Caco-2 (cell line): ENCODE data around the gene TRIM72. TPM values are rescaled to one million over a fixed set of nuclear protein-coding genes. Genes with fewer than 3 reads are reported as not detected.
A peak's percentile ranks its signal among the peaks of the same experiment; 100 is the strongest.

ENCODE experiments used
- BruUV-seq: library from RNA; stranded (reverse); fragments of 400-500 nt; replicated peaks from 2 replicates; lab custom pipeline; 2021; lab: Mats Ljungman, UMichigan
- CTCF ChIA-PET: fragments of 300-600 bp; sonication (Branson Sonifier 250); formaldehyde crosslinking; loops from one replicate; lab custom pipeline; 2022; ENCODE audit warnings: antibody characterized with exemption; lab: Charles Lee
- POLR2A ChIA-PET: fragments of 300-600 bp; sonication (Branson Sonifier 250); formaldehyde crosslinking; loops from one replicate; lab custom pipeline; 2022; ENCODE audit warnings: antibody characterized with exemption; lab: Charles Lee
- DNase-seq, 2 experiments: peaks; one replicate each; pipeline versions ENCODE4 v3.0.0 to v3.0.0-alpha.2; 2020 to 2022
- H3K27me3 ChIP-seq: replicated peaks from 2 replicates; pipeline ENCODE4 v1.6.0; 2011; ENCODE audit warnings: low read length; ENCODE audit not compliant: control insufficient read depth, insufficient read depth
- H3K36me3 ChIP-seq: 2 replicates; pipeline ENCODE4 v1.5.1; 2011; ENCODE audit warnings: low read length; ENCODE audit not compliant: control insufficient read depth, insufficient read depth
- H3K4me1 ChIP-seq: fragments of 250-450 bp; sonication (Bioruptor Pico); 2 replicates; pipeline ENCODE4 v1.5.1; 2020; ENCODE audit warnings: mild to moderate bottlenecking
- H3K4me3 ChIP-seq: 2 replicates; pipeline ENCODE4 v1.5.1; 2011; ENCODE audit warnings: low read depth, mild to moderate bottlenecking, control low read depth, low read length
- H3K9me3 ChIP-seq: fragments of 250-450 bp; sonication (Bioruptor Pico); 2 replicates; pipeline ENCODE4 v1.5.1; 2020; ENCODE audit warnings: mild to moderate bottlenecking, moderate library complexity
- H3K27ac Mint-ChIP-seq: one replicate; pipeline ENCODE4 v1.8.0; 2022; ENCODE audit warnings: mixed read lengths; ENCODE audit not compliant: unreplicated experiment
- H3K27me3 Mint-ChIP-seq: one replicate; pipeline ENCODE4 v1.8.0; 2022; ENCODE audit warnings: mixed read lengths; ENCODE audit not compliant: insufficient read depth, unreplicated experiment
- H3K36me3 Mint-ChIP-seq: one replicate; pipeline ENCODE4 v1.8.0; 2022; ENCODE audit warnings: mild to moderate bottlenecking, mixed read lengths; ENCODE audit not compliant: insufficient read depth, unreplicated experiment
- H3K4me1 Mint-ChIP-seq: one replicate; pipeline ENCODE4 v1.8.0; 2022; ENCODE audit warnings: low read depth, mixed read lengths; ENCODE audit not compliant: unreplicated experiment
- H3K4me3 Mint-ChIP-seq: one replicate; pipeline ENCODE4 v1.8.0; 2022; ENCODE audit warnings: mild to moderate bottlenecking, moderate library complexity, mixed read lengths; ENCODE audit not compliant: unreplicated experiment
- H3K9me3 Mint-ChIP-seq: one replicate; pipeline ENCODE4 v1.8.0; 2022; ENCODE audit warnings: mixed read lengths; ENCODE audit not compliant: unreplicated experiment
- intact Hi-C: fragments of 100-400 bp; cut with micrococcal nuclease; formaldehyde crosslinking; loops from one replicate; pipeline ENCODE4 v1.10.0; 2022; ENCODE audit not compliant: unreplicated experiment
- total RNA-seq: library from RNA; stranded (reverse); gene quantifications from 2 replicates; pipeline ENCODE4 v1.2.3, GENCODE V29; 2022
- TF ChIP-seq, protein P1 (sequence below), 2 experiments: fragments of 200-600 bp in 1 of 2; IDR thresholded peaks; 1 replicate in 1 of 2; 2 replicates in 1 of 2; pipeline versions ENCODE4 v1.5.1 to v1.8.0; 2011 to 2022; ENCODE audit warnings: antibody characterized with exemption in 1 of 2, control low read depth in 1 of 2, inconsistent platforms in 1 of 2, low read depth in 1 of 2, low read length in 1 of 2, mild to moderate bottlenecking in 1 of 2, moderate library complexity in 1 of 2; ENCODE audit not compliant: insufficient read depth in 1 of 2, severe bottlenecking in 1 of 2, unreplicated experiment in 1 of 2

The TRIM72 gene
- total RNA-seq, 1 experiment from 2014 or later, result 0.07 TPM

DNA sequence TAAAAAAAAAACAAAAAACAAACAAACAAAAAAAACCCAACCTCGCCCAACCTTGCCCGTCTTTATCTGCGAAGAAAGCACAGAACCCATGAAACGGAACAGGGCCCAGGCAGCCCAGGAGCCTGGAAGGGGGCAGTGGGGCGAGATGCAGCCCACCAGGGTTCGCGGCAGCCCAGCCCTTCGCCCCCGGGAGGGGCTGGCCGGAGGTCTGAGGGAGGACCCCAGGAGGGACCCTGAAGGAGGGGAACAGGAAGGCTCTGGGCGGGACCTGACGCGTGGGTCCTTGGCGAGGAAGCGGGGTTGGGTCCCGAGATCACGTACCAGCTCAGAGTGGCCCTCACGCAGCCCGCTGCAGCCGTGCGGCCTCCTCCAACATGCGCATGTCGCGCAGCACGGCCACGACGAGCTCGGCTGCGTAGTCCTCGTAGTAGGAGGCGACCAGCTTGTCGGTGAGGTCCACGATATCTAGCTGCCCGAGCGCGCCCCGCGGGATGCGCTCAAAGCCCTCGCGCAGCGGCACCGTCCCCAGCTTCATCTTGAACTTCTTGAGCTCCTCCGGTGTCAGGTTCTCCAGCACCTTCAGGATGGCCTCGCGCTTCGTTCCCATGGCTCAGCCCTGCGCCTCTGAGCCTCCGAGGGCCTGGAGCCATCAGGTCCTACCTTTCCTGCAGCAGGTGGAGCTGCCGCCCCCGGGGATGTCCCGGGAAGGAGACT, 2.7 kb downstream of the TRIM72 start, which contains the start of gene PYDC1:
Gene PYDC1 (minus strand): TSS at position 714 of the 714 bp plus-strand sequence. CDS start 107 bp downstream, at position 607.
- Histone ChIP-seq H3K27me3 (no peaks in the 10 kb centered on the region; the same call in 1 of the 2 replicates), H3K36me3 (no peaks in the 10 kb centered on the region; the same call in 1 of the 2 replicates), H3K4me3 (peak within 1 kb of the TSS; percentile 43), H3K4me1 (no peaks in the 10 kb centered on the region), H3K9me3 (no peaks in the 10 kb centered on the region)
- no peak for DNase-seq
- TF ChIP-seq, protein P1, sequence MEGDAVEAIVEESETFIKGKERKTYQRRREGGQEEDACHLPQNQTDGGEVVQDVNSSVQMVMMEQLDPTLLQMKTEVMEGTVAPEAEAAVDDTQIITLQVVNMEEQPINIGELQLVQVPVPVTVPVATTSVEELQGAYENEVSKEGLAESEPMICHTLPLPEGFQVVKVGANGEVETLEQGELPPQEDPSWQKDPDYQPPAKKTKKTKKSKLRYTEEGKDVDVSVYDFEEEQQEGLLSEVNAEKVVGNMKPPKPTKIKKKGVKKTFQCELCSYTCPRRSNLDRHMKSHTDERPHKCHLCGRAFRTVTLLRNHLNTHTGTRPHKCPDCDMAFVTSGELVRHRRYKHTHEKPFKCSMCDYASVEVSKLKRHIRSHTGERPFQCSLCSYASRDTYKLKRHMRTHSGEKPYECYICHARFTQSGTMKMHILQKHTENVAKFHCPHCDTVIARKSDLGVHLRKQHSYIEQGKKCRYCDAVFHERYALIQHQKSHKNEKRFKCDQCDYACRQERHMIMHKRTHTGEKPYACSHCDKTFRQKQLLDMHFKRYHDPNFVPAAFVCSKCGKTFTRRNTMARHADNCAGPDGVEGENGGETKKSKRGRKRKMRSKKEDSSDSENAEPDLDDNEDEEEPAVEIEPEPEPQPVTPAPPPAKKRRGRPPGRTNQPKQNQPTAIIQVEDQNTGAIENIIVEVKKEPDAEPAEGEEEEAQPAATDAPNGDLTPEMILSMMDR (IDR thresholded peaks at IDR 0.05; ENCODE audit: insufficient read depth in 1 of 2, low read depth in 1 of 2, low read length in 1 of 2, severe bottlenecking in 1 of 2, unreplicated experiment in 1 of 2), result no peak
- Mint-ChIP-seq H3K4me1 (peaks cover 10% of the 10 kb centered on the region), H3K4me3 (peak within 1 kb of the TSS; percentile 70), H3K27ac (no peak within 1 kb of the TSS), H3K27me3 (peaks cover 5% of the 10 kb centered on the region), H3K9me3 (no peaks in the 10 kb centered on the region), H3K36me3 (no peaks in the 10 kb centered on the region)
- ChIA-PET CTCF (interaction anchor here (0.6 to 1.0 kb wide), 3 partner anchors 8 to 117 kb away, joined by 3 to 8 read pairs (median 5); no protein-coding TSS in a partner anchor), POLR2A (no interaction called here)
- no TSS peak for BruUV-seq
- intact Hi-C loops, result loop anchor here (5.0 kb wide), 1 partner anchor 116 kb away; no protein-coding TSS in a partner anchor

DNA sequence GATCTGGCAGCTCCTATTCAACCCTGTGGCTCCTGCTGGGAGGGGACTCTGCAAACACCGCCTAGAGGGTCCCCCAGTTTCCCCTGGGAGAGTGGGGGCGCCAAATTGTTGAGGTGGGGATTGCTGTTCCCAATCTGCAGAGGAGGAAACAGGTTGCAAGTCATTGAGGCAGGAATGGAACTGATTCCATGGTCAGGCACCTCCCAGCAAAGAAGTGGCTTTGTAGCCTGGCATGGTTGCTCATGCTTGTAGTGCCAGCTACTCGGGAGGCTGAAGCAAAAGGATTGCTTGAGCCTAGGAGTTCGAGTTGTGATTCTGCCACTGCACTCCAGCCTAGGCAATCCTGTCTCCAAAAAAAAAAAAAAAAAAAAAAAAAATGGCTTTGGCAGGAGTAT, 3.2 kb downstream of the TRIM72 start:
- H3K27me3 Mint-ChIP-seq, result peaks cover 3% of the 10 kb centered on the region
- Histone ChIP-seq H3K4me1 (no peaks in the 10 kb centered on the region), H3K27me3 (no peaks in the 10 kb centered on the region; the same call in 1 of the 2 replicates), H3K4me3 (no peak overlapping the region), H3K9me3 (no peaks in the 10 kb centered on the region), H3K36me3 (no peaks in the 10 kb centered on the region; the same call in 1 of the 2 replicates)
- TF ChIP-seq, protein P1 (IDR thresholded peaks at IDR 0.05; ENCODE audit: insufficient read depth in 1 of 2, low read depth in 1 of 2, low read length in 1 of 2, severe bottlenecking in 1 of 2, unreplicated experiment in 1 of 2), result no peak
- intact Hi-C loops, result loop anchor here (5.0 kb wide), 1 partner anchor 115 kb away; no protein-coding TSS in a partner anchor
- no TSS peak for BruUV-seq
- H3K4me3 Mint-ChIP-seq, result no peak overlapping the region
- H3K9me3 Mint-ChIP-seq, result no peaks in the 10 kb centered on the region
- CTCF ChIA-PET, result interaction anchor here (0.6 to 1.0 kb wide), 3 partner anchors 9 to 116 kb away, joined by 5 to 8 read pairs (median 5); no protein-coding TSS in a partner anchor
- peaks cover 5% of the 10 kb centered on the region for H3K4me1 Mint-ChIP-seq
- POLR2A ChIA-PET, result no interaction called here
- no peak overlapping the region for H3K27ac Mint-ChIP-seq
- no peaks in the 10 kb centered on the region for H3K36me3 Mint-ChIP-seq
- DNase-seq, result no peak

DNA sequence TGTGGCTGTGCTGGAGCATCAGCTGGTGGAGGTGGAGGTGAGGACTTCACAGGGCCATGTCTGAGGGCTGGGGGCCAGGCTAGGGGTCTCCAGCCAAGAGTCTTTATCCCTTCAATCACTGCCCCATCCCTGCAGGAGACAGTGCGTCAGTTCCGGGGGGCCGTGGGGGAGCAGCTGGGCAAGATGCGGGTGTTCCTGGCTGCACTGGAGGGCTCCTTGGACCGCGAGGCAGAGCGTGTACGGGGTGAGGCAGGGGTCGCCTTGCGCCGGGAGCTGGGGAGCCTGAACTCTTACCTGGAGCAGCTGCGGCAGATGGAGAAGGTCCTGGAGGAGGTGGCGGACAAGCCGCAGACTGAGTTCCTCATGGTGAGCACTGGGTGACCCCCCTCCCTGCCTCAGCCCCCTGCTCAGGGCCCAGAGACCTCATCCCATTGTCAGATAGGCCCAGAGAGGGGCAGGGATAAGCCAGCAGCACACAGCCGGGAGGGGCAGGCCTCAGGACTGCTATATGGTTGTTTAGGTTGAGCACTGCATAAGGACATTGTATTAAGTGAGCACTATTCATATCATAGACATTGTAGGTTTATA, 5.3 kb downstream of the TRIM72 start:
- POLR2A ChIA-PET, result no interaction called here

More for the DNA sequence above, 5.3 kb downstream of the TRIM72 start:
- TF ChIP-seq, protein P1 (IDR thresholded peaks at IDR 0.05; ENCODE audit: insufficient read depth in 1 of 2, low read depth in 1 of 2, low read length in 1 of 2, severe bottlenecking in 1 of 2, unreplicated experiment in 1 of 2), result no peak
- no peaks in the 10 kb centered on the region for H3K4me1 ChIP-seq
- DNase-seq, result no peak
- H3K4me1 Mint-ChIP-seq, result peaks cover 5% of the 10 kb centered on the region
- H3K9me3 ChIP-seq, result no peaks in the 10 kb centered on the region
- no peaks in the 10 kb centered on the region for H3K9me3 Mint-ChIP-seq
- CTCF ChIA-PET, result no interaction called here
- no peak overlapping the region for H3K4me3 Mint-ChIP-seq
- intact Hi-C loops, result loop anchor here (5.0 kb wide), 1 partner anchor 113 kb away; no protein-coding TSS in a partner anchor
- peaks cover 3% of the 10 kb centered on the region for H3K27me3 Mint-ChIP-seq
- no peaks in the 10 kb centered on the region; the same call in 1 of the 2 replicates for H3K27me3 ChIP-seq
- H3K36me3 ChIP-seq, result no peaks in the 10 kb centered on the region; the same call in 1 of the 2 replicates
- no peak overlapping the region for H3K4me3 ChIP-seq
- BruUV-seq, result no TSS peak
- no peaks in the 10 kb centered on the region for H3K36me3 Mint-ChIP-seq
- H3K27ac Mint-ChIP-seq, result no peak overlapping the region
